Loucy (cell line): ENCODE data around the gene SCAPER.

Source experiments
- H2AFZ ChIP-seq: fragments of 200-600 bp; sonication (generic); 2 replicates; pipeline ENCODE4 v1.6.0; 2016; ENCODE audit warnings: antibody characterized with exemption, mild to moderate bottlenecking, low read length, moderate library complexity
- H3F3A ChIP-seq: fragments of 200-600 bp; 2 replicates; pipeline ENCODE4 v1.6.0; 2016; ENCODE audit warnings: antibody characterized with exemption, low read depth, mild to moderate bottlenecking
- H3K27me3 ChIP-seq: fragments of 200-600 bp; sonication (generic); 2 replicates; pipeline ENCODE4 v1.6.1; 2014; ENCODE audit warnings: low read length, mild to moderate bottlenecking; ENCODE audit not compliant: insufficient read depth, poor library complexity, severe bottlenecking
- H3K36me3 ChIP-seq: fragments of 200-600 bp; sonication (generic); 2 replicates; pipeline ENCODE4 v1.6.1; 2016; ENCODE audit warnings: low read length; ENCODE audit not compliant: insufficient read depth
- H3K4me1 ChIP-seq: fragments of 200-600 bp; sonication (generic); 2 replicates; pipeline ENCODE4 v1.5.1; 2014; ENCODE audit warnings: low read length, mild to moderate bottlenecking; ENCODE audit not compliant: insufficient read depth, poor library complexity, severe bottlenecking
- H3K4me2 ChIP-seq: fragments of 200-600 bp; sonication (generic); 2 replicates; pipeline ENCODE4 v1.6.0; 2014; ENCODE audit warnings: antibody characterized with exemption, low read length, low read depth, mild to moderate bottlenecking; ENCODE audit not compliant: poor library complexity, severe bottlenecking
- H3K4me3 ChIP-seq: fragments of 200-600 bp; sonication (generic); 2 replicates; pipeline ENCODE4 v1.5.1; 2014; ENCODE audit warnings: low read length, mild to moderate bottlenecking, mixed read lengths; ENCODE audit not compliant: poor library complexity, severe bottlenecking
- H3K79me2 ChIP-seq: fragments of 200-600 bp; sonication (generic); 2 replicates; pipeline ENCODE4 v1.6.1; 2014; ENCODE audit warnings: low read length; ENCODE audit not compliant: insufficient read depth
- H3K9ac ChIP-seq: fragments of 200-600 bp; sonication (generic); 2 replicates; pipeline ENCODE4 v1.6.0; 2014; ENCODE audit warnings: mild to moderate bottlenecking, low read depth, low read length, moderate library complexity; ENCODE audit not compliant: poor library complexity, severe bottlenecking
- H3K9me2 ChIP-seq: fragments of 200-600 bp; sonication (generic); replicated peaks from 2 replicates; pipeline ENCODE4 v1.6.1; 2016; ENCODE audit warnings: low read depth, low read length, mixed read lengths
- H3K9me3 ChIP-seq: fragments of 200-600 bp; sonication (generic); 2 replicates; pipeline ENCODE4 v1.6.1; 2014; ENCODE audit warnings: mild to moderate bottlenecking, antibody characterized with exemption, low read length, low read depth; ENCODE audit not compliant: insufficient read depth
- H4K20me1 ChIP-seq: fragments of 200-600 bp; sonication (generic); 2 replicates; pipeline ENCODE4 v1.6.0; 2014; ENCODE audit warnings: antibody characterized with exemption, low read length, mild to moderate bottlenecking; ENCODE audit not compliant: insufficient read depth, poor library complexity, severe bottlenecking
- EZH2phosphoT487 ChIP-seq: fragments of 200-600 bp; IDR thresholded peaks from 2 replicates; pipeline ENCODE4 v1.6.1; 2018; ENCODE audit warnings: antibody characterized with exemption, mild to moderate bottlenecking, moderate library complexity, borderline replicate concordance
- TF ChIP-seq, protein P1 (sequence below): fragments of 200-600 bp; sonication (generic); conservative IDR thresholded peaks from 2 replicates; pipeline ENCODE4 v1.5.1; 2014; ENCODE audit warnings: mild to moderate bottlenecking, antibody characterized with exemption, low read length

SCAPER gene

DNA sequence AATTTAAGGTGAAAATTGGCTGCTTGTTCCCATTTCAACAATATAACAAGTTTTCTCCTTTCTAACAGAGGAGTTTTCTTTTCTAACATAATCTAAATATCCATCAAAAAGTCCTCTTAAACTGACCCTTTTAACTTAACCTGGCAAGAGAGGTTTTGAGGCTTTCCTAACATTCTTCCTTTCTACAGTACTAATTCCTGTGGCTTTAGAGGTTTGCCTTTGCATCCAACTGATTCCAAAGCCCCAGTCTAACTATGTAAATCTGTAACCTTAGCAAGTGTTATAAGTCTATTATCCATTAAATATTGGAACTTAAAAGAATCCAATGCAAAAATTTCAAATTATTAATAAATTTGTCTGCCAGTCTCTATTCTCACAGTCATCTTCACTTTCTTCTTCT lies 434.4 kb downstream of the SCAPER start:
- Histone ChIP-seq H3K4me1 (no peaks in the 10 kb centered on the region), H3K79me2 (no peaks in the 10 kb centered on the region), H3K4me3 (no peak overlapping the region), H3K9ac (no peak overlapping the region), H4K20me1 (no peaks in the 10 kb centered on the region), H3K9me3 (peaks cover 5% of the 10 kb centered on the region; the same call in 1 of the 2 replicates), H3K4me2 (no peak overlapping the region), H3K36me3 (peaks cover 6% of the 10 kb centered on the region; the same call in 1 of the 2 replicates), H2AFZ (no peak overlapping the region), H3K9me2 (no peaks in the 10 kb centered on the region), H3K27me3 (no peaks in the 10 kb centered on the region), H3F3A (no peaks in the 10 kb centered on the region)
- TF ChIP-seq, protein P1, sequence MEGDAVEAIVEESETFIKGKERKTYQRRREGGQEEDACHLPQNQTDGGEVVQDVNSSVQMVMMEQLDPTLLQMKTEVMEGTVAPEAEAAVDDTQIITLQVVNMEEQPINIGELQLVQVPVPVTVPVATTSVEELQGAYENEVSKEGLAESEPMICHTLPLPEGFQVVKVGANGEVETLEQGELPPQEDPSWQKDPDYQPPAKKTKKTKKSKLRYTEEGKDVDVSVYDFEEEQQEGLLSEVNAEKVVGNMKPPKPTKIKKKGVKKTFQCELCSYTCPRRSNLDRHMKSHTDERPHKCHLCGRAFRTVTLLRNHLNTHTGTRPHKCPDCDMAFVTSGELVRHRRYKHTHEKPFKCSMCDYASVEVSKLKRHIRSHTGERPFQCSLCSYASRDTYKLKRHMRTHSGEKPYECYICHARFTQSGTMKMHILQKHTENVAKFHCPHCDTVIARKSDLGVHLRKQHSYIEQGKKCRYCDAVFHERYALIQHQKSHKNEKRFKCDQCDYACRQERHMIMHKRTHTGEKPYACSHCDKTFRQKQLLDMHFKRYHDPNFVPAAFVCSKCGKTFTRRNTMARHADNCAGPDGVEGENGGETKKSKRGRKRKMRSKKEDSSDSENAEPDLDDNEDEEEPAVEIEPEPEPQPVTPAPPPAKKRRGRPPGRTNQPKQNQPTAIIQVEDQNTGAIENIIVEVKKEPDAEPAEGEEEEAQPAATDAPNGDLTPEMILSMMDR = no peak
- TF ChIP-seq EZH2phosphoT487 = no peak

DNA sequence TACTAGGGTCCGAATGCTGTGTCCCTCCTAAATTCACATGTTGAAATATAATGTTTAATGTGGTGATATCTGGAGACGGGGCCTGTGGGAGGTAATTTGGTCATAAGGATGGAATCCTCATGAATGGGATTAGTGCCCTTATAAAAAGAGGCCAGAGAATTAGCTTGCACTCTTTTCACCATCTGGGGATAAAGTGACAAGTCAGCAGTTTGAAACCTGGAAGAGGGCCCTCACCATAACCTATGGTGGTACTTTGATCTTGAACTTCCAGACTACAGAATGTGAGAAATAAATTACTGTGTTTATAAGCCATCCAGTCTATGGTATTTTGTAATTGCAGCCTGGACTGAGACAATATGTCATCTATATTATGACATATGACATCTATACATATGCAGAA lies 436.4 kb downstream of the SCAPER start:
- no peak for TF ChIP-seq EZH2phosphoT487
- TF ChIP-seq, protein P1 = no peak
- no peak overlapping the region for H2AFZ ChIP-seq
- H3K27me3 ChIP-seq = no peaks in the 10 kb centered on the region
- no peaks in the 10 kb centered on the region for H3K9me2 ChIP-seq
- H3K4me2 ChIP-seq = no peak overlapping the region
- no peaks in the 10 kb centered on the region for H3K4me1 ChIP-seq
- H3K4me3 ChIP-seq = no peak overlapping the region
- no peaks in the 10 kb centered on the region for H3F3A ChIP-seq
- no peak overlapping the region for H3K9ac ChIP-seq
- no peaks in the 10 kb centered on the region for H3K79me2 ChIP-seq
- no peaks in the 10 kb centered on the region for H4K20me1 ChIP-seq
- peaks cover 6% of the 10 kb centered on the region; the same call in 1 of the 2 replicates for H3K9me3 ChIP-seq
- peaks cover 6% of the 10 kb centered on the region; the same call in 1 of the 2 replicates for H3K36me3 ChIP-seq

DNA sequence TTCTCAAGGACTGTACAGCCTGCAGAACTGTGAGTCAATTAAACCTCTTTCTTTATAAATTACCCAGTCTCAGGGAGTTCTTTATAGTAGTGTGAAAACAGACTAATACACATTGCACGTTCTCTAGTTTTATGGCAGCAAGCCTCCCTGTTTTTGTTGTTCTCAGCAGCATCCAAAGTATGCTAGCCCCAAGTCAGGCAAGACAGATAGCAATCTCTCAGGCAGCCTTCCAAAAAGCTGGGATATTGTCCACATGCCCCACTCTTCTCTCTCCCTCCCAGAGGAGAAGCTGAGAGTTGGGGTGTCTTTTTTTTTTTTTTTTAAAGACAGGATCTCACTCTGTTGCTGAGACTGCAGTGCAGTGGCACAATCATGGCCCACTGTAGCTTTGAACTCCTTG lies 438.0 kb downstream of the SCAPER start:
- peaks cover 6% of the 10 kb centered on the region; the same call in 1 of the 2 replicates for H3K36me3 ChIP-seq
- no peak overlapping the region for H3K4me2 ChIP-seq
- H2AFZ ChIP-seq = no peak overlapping the region
- TF ChIP-seq, protein P1 = no peak
- TF ChIP-seq EZH2phosphoT487 = no peak
- H3K4me1 ChIP-seq = no peaks in the 10 kb centered on the region
- H3K9me3 ChIP-seq = peaks cover 6% of the 10 kb centered on the region; the same call in 1 of the 2 replicates
- H3K4me3 ChIP-seq = no peak overlapping the region
- H3K27me3 ChIP-seq = no peaks in the 10 kb centered on the region
- no peak overlapping the region for H3K9ac ChIP-seq
- H3K79me2 ChIP-seq = no peaks in the 10 kb centered on the region
- H3F3A ChIP-seq = no peaks in the 10 kb centered on the region
- no peaks in the 10 kb centered on the region for H3K9me2 ChIP-seq
- no peaks in the 10 kb centered on the region for H4K20me1 ChIP-seq
